GM19438 (cell line): ENCODE measurements around the gene RNF144A.
"Not testable (repeated sequence)": the region's sequence is repeated elsewhere in the genome, so short reads cannot be mapped to it uniquely, and the experiment has no call there.

Experiments used
- ATAC-seq: cut with Tn5 transposase; IDR thresholded peaks from one replicate; pipeline ENCODE4 v1.9.1; 2021; ENCODE audit warnings: low read depth; ENCODE audit not compliant: unreplicated experiment

Gene RNF144A

GRCh38 chr2:6927186-6927585, 10.0 kb downstream of the RNF144A start:
- no peak for ATAC-seq

- no peak for ATAC-seq
Measured at GRCh38 chr2:6927753-6928152, 10.5 kb downstream of the RNF144A start.

- ATAC-seq, result no peak
Measured at GRCh38 chr2:6928452-6928851, 11.2 kb downstream of the RNF144A start.

- ATAC-seq, result no peak
Measured at GRCh38 chr2:6929196-6929819, 12.1 kb downstream of the RNF144A start.

GRCh38 chr2:6930923-6931647, 13.9 kb downstream of the RNF144A start:
- no peak for ATAC-seq

GRCh38 chr2:6931753-6932152, 14.5 kb downstream of the RNF144A start:
- ATAC-seq, result no peak

- ATAC-seq, result no peak
Measured at GRCh38 chr2:6932206-6932605, 15.0 kb downstream of the RNF144A start.

GRCh38 chr2:6932828-6933227, 15.6 kb downstream of the RNF144A start:
- ATAC-seq, result no peak

- ATAC-seq, result no peak
Measured at GRCh38 chr2:6933911-6934310, 16.7 kb downstream of the RNF144A start.

- no peak for ATAC-seq
Measured at GRCh38 chr2:6934345-6934744, 17.1 kb downstream of the RNF144A start.

GRCh38 chr2:6934758-6935651, 17.8 kb downstream of the RNF144A start:
- no peak for ATAC-seq

- ATAC-seq, result not testable (repeated sequence)
Measured at GRCh38 chr2:6935652-6936020, 18.4 kb downstream of the RNF144A start.

- no peak for ATAC-seq
Measured at GRCh38 chr2:6937157-6937556, 19.9 kb downstream of the RNF144A start.

- no peak for ATAC-seq
Measured at GRCh38 chr2:6937582-6937981, 20.4 kb downstream of the RNF144A start.

GRCh38 chr2:6939071-6939470, 21.9 kb downstream of the RNF144A start:
- no peak for ATAC-seq

GRCh38 chr2:6940820-6941219, 23.6 kb downstream of the RNF144A start:
- no peak for ATAC-seq

GRCh38 chr2:6941299-6942046, 24.3 kb downstream of the RNF144A start:
- no peak for ATAC-seq

GRCh38 chr2:6942848-6943247, 25.6 kb downstream of the RNF144A start:
- no peak for ATAC-seq

- ATAC-seq, result no peak
Measured at GRCh38 chr2:6943523-6943922, 26.3 kb downstream of the RNF144A start.

- no peak for ATAC-seq
Measured at GRCh38 chr2:6943971-6944370, 26.8 kb downstream of the RNF144A start.

- ATAC-seq, result no peak
Measured at GRCh38 chr2:6944555-6944954, 27.3 kb downstream of the RNF144A start.
